Measurements from ENCODE around the gene TYSND1.
A peak's percentile ranks its signal among the peaks of the same experiment; 100 is the strongest.

TYSND1 gene

DNA sequence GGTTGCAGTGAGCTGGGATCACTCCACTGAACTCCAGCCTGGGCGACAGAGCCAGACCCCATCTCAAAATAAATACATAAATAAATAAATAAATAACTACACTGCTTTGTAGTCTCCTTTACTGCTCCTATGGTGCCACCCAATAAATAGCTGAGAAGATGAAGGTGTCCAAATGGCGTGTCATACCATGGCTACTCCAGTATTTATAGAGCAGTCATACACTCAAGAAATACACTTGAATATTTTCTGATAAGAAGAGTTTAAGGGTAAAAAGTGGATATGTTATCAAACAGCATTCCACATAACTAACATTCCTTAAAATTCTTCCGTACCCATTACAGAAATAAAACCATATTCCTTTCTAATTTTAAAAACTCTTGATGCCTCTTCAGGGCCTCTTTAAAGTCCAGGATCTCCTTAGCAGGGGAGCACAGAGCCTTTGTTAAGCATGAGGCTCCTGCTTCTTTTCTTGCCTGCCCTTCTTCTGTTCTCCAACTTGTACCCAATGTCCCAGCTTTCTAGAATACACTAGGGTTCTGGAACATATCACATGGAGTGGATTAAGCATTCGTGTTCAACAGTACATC, 31.7 kb upstream of the TYSND1 start:
- TF ChIP-seq POLR2A (IDR thresholded peaks at IDR 0.05; ENCODE audit: extremely low read depth, insufficient read length) (no peak), MYC (IDR thresholded peaks at IDR 0.05; ENCODE audit: low read depth, low read length) (no peak)
- TF ChIP-seq, protein P1, sequence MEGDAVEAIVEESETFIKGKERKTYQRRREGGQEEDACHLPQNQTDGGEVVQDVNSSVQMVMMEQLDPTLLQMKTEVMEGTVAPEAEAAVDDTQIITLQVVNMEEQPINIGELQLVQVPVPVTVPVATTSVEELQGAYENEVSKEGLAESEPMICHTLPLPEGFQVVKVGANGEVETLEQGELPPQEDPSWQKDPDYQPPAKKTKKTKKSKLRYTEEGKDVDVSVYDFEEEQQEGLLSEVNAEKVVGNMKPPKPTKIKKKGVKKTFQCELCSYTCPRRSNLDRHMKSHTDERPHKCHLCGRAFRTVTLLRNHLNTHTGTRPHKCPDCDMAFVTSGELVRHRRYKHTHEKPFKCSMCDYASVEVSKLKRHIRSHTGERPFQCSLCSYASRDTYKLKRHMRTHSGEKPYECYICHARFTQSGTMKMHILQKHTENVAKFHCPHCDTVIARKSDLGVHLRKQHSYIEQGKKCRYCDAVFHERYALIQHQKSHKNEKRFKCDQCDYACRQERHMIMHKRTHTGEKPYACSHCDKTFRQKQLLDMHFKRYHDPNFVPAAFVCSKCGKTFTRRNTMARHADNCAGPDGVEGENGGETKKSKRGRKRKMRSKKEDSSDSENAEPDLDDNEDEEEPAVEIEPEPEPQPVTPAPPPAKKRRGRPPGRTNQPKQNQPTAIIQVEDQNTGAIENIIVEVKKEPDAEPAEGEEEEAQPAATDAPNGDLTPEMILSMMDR (IDR thresholded peaks at IDR 0.05; ENCODE audit: low read depth, low read length) = no peak
- TF ChIP-seq, protein P2, sequence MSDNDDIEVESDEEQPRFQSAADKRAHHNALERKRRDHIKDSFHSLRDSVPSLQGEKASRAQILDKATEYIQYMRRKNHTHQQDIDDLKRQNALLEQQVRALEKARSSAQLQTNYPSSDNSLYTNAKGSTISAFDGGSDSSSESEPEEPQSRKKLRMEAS (IDR thresholded peaks at IDR 0.05; ENCODE audit: low read depth, low read length) = no peak
- no peak overlapping the region for H3K4me3 ChIP-seq (ENCODE audit: low read depth, low read length)
- no peak for DNase-seq (ENCODE audit: low read depth)

DNA sequence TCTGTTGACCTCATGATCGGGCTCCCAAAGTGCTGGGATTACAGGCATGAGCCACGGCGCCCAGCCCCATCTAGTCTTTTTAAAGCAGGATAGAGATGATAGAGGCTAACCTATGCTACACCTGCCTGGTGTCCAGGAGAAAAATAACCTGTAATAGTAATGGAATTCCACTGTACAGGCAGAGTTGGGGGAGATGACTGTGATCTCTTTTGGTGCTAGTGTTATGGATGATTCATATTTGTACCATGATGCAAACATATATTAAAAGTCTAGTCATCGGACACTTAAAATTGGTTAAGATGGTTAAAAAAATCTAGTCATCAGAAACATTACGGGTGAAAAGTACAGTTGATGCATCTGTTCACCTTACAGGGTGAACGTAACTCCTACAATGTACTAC, 29.9 kb upstream of the TYSND1 start:
- H3K4me3 ChIP-seq (ENCODE audit: low read depth, low read length) = no peak overlapping the region
- TF ChIP-seq POLR2A (IDR thresholded peaks at IDR 0.05; ENCODE audit: extremely low read depth, insufficient read length) = no peak
- TF ChIP-seq, protein P1 (IDR thresholded peaks at IDR 0.05; ENCODE audit: low read depth, low read length) = no peak
- TF ChIP-seq MYC (IDR thresholded peaks at IDR 0.05; ENCODE audit: low read depth, low read length) = no peak
- TF ChIP-seq, protein P2 (IDR thresholded peaks at IDR 0.05; ENCODE audit: low read depth, low read length) = no peak
- no peak for DNase-seq (ENCODE audit: low read depth)

DNA sequence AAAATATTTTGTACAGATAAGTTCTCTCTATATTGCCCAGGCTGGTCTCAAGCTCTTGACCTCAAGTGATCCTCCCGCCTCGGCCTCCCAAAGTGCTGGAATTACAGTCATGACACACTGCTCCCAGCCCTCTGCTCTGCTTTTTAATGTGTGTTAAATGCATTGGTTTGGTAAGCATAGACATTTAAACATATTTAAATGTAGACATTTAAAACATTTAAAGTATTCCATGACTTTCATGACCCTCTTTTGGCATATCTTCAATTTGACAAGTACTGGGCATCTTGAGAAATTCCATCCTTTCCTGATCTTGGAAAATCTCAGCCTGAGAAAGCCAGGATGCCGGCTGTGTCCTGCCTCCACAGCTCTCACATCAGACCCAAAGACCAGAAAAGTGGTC, 29.0 kb upstream of the TYSND1 start:
- DNase-seq (ENCODE audit: low read depth) = no peak
- TF ChIP-seq, protein P2 (IDR thresholded peaks at IDR 0.05; ENCODE audit: low read depth, low read length) = no peak
- TF ChIP-seq, protein P1 (IDR thresholded peaks at IDR 0.05; ENCODE audit: low read depth, low read length) = no peak
- TF ChIP-seq POLR2A (IDR thresholded peaks at IDR 0.05; ENCODE audit: extremely low read depth, insufficient read length) = no peak
- no peak for TF ChIP-seq MYC (IDR thresholded peaks at IDR 0.05; ENCODE audit: low read depth, low read length)
- no peak overlapping the region for H3K4me3 ChIP-seq (ENCODE audit: low read depth, low read length)

DNA sequence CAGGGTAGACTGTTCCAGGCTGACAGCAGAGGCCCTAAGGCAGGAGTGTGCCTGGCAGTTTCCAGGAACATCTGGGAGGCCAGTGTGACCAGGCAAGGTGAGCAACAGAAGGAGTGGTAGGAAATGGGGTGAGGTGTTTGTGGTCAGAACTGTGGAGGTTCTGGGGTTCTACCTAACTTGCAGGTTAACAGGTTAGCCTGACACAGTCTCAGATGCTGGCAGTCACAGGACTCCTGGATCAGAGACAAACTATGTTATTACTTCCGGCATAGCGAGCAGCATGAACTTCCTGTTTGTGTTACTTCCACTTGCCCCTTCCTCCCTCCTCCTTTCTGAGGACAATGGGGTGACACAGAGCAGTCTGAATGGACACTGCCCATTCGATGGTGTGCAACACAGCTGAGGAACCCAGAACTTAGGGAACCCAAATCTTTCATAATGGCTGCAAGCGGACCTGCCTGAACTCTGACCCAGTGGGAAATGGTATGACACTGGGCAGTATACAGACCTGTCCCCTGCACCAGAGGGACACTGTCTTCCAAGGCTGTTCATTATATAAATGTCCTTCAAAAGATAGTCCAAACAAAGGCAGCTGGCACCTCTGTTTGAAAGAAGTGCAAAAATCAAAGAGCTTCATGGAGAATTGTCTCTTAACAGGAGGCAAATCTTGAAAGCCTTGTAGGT, 27.7 kb upstream of the TYSND1 start:
- TF ChIP-seq MYC (IDR thresholded peaks at IDR 0.05; ENCODE audit: low read depth, low read length) (no peak), POLR2A (IDR thresholded peaks at IDR 0.05; ENCODE audit: extremely low read depth, insufficient read length) (no peak)
- TF ChIP-seq, protein P1 (IDR thresholded peaks at IDR 0.05; ENCODE audit: low read depth, low read length) = no peak
- TF ChIP-seq, protein P2 (IDR thresholded peaks at IDR 0.05; ENCODE audit: low read depth, low read length) = no peak
- no peak overlapping the region for H3K4me3 ChIP-seq (ENCODE audit: low read depth, low read length)
- no peak for DNase-seq (ENCODE audit: low read depth)

DNA sequence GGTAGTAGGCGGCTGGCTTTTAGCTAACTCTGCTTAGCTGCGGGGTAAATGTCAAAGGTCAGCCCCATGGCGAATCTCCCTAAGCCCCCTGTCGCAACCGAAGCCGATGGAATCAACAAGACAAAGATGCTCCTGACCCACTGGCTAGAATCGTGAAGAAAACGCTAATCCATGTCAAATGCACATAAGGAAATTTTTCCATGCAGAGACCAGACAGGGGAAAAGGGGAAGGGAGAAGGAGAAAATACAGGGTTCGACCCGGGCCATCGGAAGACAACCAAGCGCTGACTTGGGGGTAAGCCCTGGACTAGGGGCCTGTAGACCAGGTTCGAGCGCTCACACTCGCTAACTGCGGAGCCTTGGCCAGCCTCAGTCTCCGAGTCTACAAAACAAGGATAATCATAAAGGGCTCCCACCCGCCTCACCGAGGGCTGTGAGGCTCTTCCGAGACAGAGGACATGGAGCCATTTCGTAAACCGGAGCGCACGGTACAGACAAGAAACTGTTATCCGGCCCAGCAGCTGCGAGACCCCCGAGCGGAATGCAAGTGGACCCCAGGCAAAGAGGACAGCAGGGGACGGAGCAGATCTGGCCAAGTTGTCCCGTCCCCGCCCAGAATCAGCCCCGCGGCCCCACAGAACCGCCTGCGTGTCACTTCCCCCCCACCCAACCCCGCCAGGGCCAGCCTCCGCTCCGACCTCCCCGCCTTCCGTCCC, 23.3 kb upstream of the TYSND1 start:
- DNase-seq (ENCODE audit: low read depth) = peak; percentile 48
- TF ChIP-seq, protein P2 (IDR thresholded peaks at IDR 0.05; ENCODE audit: low read depth, low read length) = no peak
- TF ChIP-seq MYC (IDR thresholded peaks at IDR 0.05; ENCODE audit: low read depth, low read length) = no peak
- TF ChIP-seq, protein P1 (IDR thresholded peaks at IDR 0.05; ENCODE audit: low read depth, low read length) = no peak
- TF ChIP-seq POLR2A (IDR thresholded peaks at IDR 0.05; ENCODE audit: extremely low read depth, insufficient read length) = no peak
- peak overlapping the region; percentile 94 for H3K4me3 ChIP-seq (ENCODE audit: low read depth, low read length)
